GM03348 (cell line): Measurements from ENCODE around the gene SLC26A1.
"Not testable (repeated sequence)": the region's sequence is repeated elsewhere in the genome, so short reads cannot be mapped to it uniquely, and the experiment has no call there.

ENCODE experiments used
- DNase-seq: peaks from one replicate; pipeline ENCODE4 v3.0.0; 2012; ENCODE audit warnings: low spot score

The SLC26A1 gene

GRCh38 chr4:952881-953573 lies 40.2 kb downstream of the SLC26A1 start:
- DNase-seq: no peak

- DNase-seq: no peak
Measured at GRCh38 chr4:951594-952468, 41.4 kb downstream of the SLC26A1 start.

- no peak for DNase-seq
Measured at GRCh38 chr4:951186-951585, 42.0 kb downstream of the SLC26A1 start.

- no peak for DNase-seq
Measured at GRCh38 chr4:950136-951020, 42.8 kb downstream of the SLC26A1 start.

GRCh38 chr4:949656-950055 lies 43.5 kb downstream of the SLC26A1 start:
- no peak for DNase-seq

- DNase-seq: no peak
Measured at GRCh38 chr4:948936-949300, 44.3 kb downstream of the SLC26A1 start.

- DNase-seq: no peak
Measured at GRCh38 chr4:948101-948935, 44.9 kb downstream of the SLC26A1 start.

GRCh38 chr4:947491-947971 lies 45.7 kb downstream of the SLC26A1 start:
- no peak for DNase-seq

- no peak for DNase-seq
Measured at GRCh38 chr4:946517-947471, 46.4 kb downstream of the SLC26A1 start.

- DNase-seq: no peak
Measured at GRCh38 chr4:946103-946450, 47.1 kb downstream of the SLC26A1 start.

- no peak for DNase-seq
Measured at GRCh38 chr4:945274-946102, 47.7 kb downstream of the SLC26A1 start.

- not testable (repeated sequence) for DNase-seq
Measured at GRCh38 chr4:939508-939907, 53.7 kb downstream of the SLC26A1 start.
